ENCODE results near the gene ATF2.

Gene ATF2, protein sequence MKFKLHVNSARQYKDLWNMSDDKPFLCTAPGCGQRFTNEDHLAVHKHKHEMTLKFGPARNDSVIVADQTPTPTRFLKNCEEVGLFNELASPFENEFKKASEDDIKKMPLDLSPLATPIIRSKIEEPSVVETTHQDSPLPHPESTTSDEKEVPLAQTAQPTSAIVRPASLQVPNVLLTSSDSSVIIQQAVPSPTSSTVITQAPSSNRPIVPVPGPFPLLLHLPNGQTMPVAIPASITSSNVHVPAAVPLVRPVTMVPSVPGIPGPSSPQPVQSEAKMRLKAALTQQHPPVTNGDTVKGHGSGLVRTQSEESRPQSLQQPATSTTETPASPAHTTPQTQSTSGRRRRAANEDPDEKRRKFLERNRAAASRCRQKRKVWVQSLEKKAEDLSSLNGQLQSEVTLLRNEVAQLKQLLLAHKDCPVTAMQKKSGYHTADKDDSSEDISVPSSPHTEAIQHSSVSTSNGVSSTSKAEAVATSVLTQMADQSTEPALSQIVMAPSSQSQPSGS

DNA sequence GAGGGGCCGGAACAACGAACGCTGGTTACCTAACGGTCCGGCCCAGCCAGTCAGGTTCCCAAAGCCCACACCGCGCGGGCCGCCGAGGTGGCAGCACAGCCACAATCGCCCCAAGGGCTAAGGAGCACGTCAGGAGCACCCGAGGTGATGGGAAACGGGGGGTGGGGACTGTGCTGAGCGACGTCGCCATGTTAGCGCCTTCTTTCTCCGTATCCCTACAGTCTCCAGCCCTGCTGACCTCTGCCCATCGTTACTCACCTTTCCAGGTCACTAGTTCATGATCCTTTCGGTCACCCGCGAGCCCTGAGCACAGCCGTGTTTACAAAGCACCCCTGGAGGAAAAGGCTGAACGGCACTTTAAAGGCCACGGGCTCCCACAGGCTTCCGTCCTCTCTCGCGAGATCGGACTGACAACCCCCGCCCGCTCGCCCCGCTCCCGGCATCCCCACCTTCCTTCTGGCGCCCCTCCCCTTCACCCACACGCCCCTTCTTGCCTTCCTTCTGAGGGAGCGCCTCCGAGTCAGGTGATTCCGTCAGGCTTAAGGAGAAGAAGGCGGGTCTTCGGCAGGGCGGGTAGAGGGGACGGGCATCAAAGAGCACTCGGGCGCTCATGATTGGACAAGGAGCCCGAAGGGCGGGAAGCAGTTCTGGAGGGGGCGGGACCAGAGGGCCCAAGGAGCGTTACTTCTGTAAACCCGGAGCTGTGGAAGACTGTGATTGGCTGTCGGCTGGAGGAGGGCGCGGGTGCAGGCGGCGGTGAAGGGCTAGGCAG, at the start of gene ATF2:
Gene ATF2, minus strand, starts transcription at position 412 of the 772 bp plus-strand sequence. CDS start 31,760 bp downstream, outside the sequence.
- DNase-seq (ENCODE audit: low read depth in 1 of 2, low spot score in 1 of 2) = peak; percentile 55 to 99
- in situ Hi-C loops (cut with HindIII; ENCODE audit: low pct_unique_long_range_greater_than_20kb, low sequenced_read_pairs) = no loop called here
- no peak for TF ChIP-seq JUND (IDR thresholded peaks at IDR 0.05; ENCODE audit: low read depth)

DNA sequence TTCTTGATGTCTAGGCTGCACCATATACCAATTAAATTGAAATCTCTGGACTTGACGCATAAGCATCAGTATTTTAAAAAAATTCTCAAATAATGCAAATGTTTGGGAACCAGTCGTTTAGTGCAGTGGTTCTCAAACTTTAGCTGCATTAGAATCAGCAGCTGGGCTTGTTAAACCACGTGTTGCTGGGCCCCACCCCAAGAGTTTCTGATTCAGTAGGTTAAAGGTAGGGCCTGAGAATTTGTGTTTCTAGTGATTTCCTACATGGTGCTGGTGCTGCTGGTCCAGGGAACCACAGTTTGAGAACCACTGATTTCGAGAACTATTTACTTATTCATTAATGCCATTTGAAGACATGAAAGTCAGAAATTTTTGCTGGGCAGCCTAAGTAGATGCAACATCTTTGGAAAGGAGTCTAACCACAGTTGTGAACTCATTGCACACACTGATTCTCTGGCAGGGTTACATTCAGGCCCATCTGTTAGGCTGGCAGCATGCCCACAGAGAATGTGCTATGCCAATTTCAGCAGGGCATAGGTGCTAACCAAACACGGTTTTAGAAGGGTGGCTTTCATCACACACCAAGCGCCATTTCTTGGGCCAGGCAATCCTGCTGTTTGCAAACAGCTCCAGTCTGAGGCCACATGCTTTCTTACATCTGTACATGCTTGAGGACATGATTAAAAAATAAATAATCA, 39.9 kb upstream of the ATF2 start:
- DNase-seq (ENCODE audit: low read depth in 1 of 2, low spot score in 1 of 2) = no peak
- no peak for TF ChIP-seq JUND (IDR thresholded peaks at IDR 0.05; ENCODE audit: low read depth)
- in situ Hi-C loops (cut with HindIII; ENCODE audit: low pct_unique_long_range_greater_than_20kb, low sequenced_read_pairs) = no loop called here

DNA sequence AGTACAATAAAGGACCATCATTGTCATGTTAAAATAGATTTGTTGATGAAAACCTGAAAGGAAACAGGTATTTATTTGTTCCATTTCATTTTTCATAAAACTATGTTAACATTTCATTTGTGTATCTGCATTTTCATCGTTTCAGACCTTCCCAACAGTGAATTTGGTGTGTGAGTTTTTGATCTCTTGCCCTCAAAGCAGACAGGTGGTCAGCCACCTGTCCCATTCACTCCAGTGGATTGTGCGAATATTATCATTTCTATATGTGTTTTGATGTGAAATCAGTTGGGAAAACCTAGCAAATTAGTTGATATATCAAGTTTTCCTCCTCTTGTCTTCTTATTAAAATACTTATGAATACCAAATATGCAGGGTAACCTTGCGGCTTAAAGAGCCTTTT, 38.9 kb upstream of the ATF2 start:
- TF ChIP-seq JUND (IDR thresholded peaks at IDR 0.05; ENCODE audit: low read depth) = no peak
- DNase-seq (ENCODE audit: low read depth in 1 of 2, low spot score in 1 of 2) = no peak
- in situ Hi-C loops (cut with HindIII; ENCODE audit: low pct_unique_long_range_greater_than_20kb, low sequenced_read_pairs) = no loop called here

DNA sequence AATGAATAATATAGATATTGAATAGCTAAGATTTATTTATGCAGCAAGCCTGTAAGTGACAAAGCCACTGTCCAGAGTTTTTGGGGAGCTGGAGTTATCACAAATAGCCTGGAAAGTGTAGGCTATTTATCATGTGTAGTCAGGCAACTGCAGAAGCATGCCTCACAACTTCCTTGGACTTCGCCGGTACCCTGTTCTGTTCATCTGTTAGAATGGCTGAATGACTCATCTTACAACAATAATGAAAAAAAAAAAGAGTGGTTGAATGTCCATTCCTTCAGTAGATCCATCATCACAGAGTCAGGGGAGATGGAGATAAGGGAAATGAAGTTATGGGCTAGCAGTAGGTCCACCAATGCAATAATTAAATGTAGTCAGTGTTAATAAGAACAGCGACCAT, 37.5 kb upstream of the ATF2 start:
- in situ Hi-C loops (cut with HindIII; ENCODE audit: low pct_unique_long_range_greater_than_20kb, low sequenced_read_pairs) = no loop called here
- no peak for TF ChIP-seq JUND (IDR thresholded peaks at IDR 0.05; ENCODE audit: low read depth)
- DNase-seq (ENCODE audit: low read depth in 1 of 2, low spot score in 1 of 2) = no peak

DNA sequence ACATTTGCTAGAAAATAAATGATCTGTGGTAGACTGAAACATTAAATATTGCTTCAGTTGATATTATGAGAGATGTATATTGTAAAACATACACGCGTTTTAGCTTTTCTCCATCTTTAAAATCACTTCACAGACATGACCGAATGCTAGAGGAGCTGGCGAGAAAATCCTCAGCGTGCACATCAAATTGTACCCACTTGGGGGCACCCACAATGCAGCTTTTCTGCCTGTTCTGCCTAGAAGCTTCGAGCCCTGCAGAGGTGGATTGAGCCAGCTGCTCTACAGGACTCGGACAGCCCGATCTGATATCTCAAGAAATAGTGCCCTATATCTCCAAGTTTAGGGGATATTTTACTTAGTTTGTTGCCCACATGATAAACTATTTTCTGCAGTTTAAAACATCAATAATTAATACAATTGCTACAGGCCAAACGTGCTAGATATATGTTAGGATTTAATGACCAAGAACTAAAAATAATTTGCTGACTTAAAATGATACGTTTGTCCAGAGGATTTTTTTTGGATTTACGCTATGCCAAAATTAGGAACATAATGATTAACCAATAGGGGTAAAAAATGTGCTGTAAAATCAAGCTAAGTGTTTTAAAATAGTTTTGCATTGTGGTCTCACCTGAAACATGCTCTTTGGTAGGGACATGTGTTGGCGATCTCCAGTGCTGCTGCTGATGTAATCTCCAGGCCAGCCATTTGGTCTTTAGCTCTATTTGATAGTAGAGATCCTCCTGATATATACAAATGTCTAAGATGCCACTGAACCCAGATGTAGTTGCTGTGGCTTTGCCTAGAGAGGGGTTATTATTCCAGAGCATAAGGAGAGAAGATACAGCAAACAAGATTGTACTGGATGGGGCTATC, 35.9 kb upstream of the ATF2 start:
- in situ Hi-C loops (cut with HindIII; ENCODE audit: low pct_unique_long_range_greater_than_20kb, low sequenced_read_pairs) = no loop called here
- no peak for TF ChIP-seq JUND (IDR thresholded peaks at IDR 0.05; ENCODE audit: low read depth)
- peak; percentile 7 to 69 for DNase-seq (ENCODE audit: low read depth in 1 of 2, low spot score in 1 of 2)

DNA sequence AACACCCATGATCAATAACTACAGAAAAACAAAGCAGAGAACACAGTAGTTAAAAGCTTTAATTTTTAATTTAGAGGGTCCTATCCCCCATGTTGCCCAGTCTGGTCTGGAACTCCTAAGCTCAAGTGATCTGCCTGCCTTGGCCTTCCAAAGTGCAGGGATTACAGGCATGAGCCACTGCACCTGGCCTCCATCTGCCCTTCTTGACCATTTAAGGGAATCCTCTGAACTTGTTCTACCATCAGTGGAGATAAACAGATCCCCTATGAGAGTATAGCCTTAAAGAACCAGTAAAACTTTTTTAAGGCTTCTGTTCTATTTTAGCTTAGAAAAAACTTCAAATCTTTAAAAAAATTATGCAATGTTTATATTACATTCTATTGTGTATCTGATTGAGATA, 27.0 kb upstream of the ATF2 start:
- no peak for TF ChIP-seq JUND (IDR thresholded peaks at IDR 0.05; ENCODE audit: low read depth)

DNA sequence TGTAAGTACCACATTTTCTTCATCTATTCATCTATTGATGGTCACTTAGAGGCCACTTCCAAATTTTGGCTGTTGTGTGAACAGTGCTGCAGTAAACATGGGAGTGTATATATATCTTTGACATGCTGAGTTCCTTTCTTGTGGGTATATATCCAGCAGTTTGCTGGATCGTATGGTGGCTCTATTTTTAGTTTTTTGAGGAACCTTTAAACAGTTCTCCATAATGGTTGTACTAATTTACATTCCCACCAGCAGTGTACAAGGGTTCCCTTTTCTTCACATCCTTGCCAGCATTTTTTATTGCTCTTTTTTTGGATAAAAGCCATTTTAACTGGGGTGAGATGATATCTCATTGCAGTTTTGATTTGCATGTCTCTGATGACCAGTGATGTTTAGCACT, 20.8 kb upstream of the ATF2 start:
- TF ChIP-seq JUND (IDR thresholded peaks at IDR 0.05; ENCODE audit: low read depth) = no peak
- in situ Hi-C loops (cut with HindIII; ENCODE audit: low pct_unique_long_range_greater_than_20kb, low sequenced_read_pairs) = no loop called here
- DNase-seq (ENCODE audit: low read depth in 1 of 2, low spot score in 1 of 2) = no peak

More for the DNA sequence above, 27.0 kb upstream of the ATF2 start:
- in situ Hi-C loops (cut with HindIII; ENCODE audit: low pct_unique_long_range_greater_than_20kb, low sequenced_read_pairs) = no loop called here
- no peak for DNase-seq (ENCODE audit: low read depth in 1 of 2, low spot score in 1 of 2)

DNA sequence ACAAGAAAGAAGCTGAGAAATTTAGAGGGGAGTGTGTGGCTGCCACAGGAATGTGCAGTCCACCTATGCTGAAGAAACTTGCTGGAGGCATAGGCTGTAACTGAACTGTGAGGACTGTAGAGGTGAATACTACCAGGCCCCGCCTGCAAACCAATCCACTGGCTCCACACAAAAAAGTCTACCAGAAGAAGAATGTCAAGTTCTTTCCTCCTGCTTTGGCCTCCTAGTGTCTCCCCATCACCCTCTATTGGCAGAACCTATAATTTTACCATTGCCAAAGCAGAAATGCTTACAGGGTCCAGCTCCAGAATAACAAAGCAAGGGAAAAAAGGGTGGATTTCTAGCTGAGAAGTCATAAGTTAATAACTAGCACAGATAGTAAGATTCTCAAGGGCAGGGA, 19.4 kb upstream of the ATF2 start:
- no peak for TF ChIP-seq JUND (IDR thresholded peaks at IDR 0.05; ENCODE audit: low read depth)
- peak in 1 of 2 experiments; percentile 73 for DNase-seq (ENCODE audit: low read depth in 1 of 2, low spot score in 1 of 2)
- in situ Hi-C loops (cut with HindIII; ENCODE audit: low pct_unique_long_range_greater_than_20kb, low sequenced_read_pairs) = no loop called here

DNA sequence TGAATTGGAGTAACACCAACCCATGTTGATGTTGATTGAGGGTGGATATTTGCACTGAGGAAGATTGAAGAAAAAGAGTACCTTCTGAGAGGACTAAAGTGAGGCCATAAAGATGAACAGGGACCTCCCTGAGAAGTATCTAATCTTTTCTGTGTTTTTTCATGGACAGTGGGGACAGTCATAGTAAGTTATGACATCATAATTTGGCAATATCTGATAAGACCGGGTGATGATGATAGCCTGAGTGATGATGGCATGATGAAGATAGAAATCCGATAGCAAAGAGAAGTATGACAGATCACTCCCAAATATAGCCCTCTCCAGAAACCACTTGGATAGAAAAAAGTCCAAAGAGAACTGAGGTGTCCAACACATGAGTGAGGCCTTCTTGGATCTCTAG, 15.7 kb upstream of the ATF2 start:
- no peak for TF ChIP-seq JUND (IDR thresholded peaks at IDR 0.05; ENCODE audit: low read depth)
- in situ Hi-C loops (cut with HindIII; ENCODE audit: low pct_unique_long_range_greater_than_20kb, low sequenced_read_pairs) = no loop called here
- no peak for DNase-seq (ENCODE audit: low read depth in 1 of 2, low spot score in 1 of 2)

DNA sequence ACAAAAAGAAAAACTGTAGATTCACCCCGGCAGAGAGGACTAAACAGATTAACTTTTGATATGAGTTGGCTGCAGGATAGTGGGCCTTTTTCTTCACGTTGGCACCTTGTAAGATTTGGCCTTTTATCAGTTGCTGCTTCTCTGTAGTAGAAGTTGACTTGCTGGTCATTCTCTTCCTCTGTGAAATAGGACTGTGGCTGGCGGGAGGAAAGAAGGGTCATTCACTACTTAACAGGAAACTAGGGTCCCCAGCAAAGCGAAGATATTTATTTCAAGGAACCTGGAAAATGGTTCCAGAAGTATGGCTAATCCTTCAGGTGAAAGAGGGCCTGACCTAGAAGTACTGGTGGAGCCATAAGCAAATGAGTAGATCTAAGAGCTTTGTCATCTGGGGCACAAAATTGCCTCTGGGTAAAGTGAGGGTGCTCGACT, 13.9 kb upstream of the ATF2 start:
- in situ Hi-C loops (cut with HindIII; ENCODE audit: low pct_unique_long_range_greater_than_20kb, low sequenced_read_pairs) = no loop called here
- DNase-seq (ENCODE audit: low read depth in 1 of 2, low spot score in 1 of 2) = no peak
- no peak for TF ChIP-seq JUND (IDR thresholded peaks at IDR 0.05; ENCODE audit: low read depth)

DNA sequence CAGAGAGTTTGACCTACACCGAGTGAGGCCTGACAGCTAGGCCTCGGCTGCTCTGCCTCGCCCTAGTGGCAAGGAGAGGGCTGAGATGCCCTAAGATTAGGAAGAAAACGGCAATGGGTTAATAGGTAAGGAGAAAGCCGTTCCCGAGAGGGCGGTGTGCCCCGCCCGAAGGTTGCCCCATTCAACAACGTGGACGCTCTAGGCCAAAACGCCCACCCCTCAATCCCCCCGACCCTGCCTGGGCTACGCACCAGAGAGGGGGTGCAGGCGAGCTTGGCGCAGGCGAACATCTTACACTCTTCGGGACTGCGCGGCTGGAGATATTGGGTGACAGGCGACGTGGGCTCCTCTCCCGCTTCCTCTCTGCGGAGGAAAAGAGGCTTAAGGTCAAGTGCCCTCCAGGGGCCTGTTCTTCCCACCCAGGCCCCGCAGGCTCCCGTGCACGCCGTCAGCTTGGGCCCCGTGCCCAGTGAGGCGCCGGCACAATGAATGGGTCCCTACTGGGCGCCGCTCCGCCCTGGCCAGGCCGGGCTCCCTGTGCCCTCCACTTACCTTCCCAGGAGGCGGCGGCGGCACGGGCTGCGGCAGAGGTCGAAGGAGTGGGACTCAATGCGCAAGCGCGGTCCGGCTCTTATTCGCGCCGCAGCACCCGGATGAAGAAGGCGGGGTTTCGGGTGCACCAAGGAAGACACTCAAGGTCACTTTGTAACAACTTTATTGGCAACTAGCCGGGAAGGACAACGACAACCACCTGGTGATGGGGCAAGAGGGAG, 13.3 kb upstream of the ATF2 start, which contains the start of gene ATP5MC3:
Gene ATP5MC3, minus strand, starts transcription at position 607 of the 773 bp plus-strand sequence. Its CDS starts 317 bp downstream, at position 290.
- DNase-seq (ENCODE audit: low read depth in 1 of 2, low spot score in 1 of 2) = peak; percentile 77 to 96
- in situ Hi-C loops (cut with HindIII; ENCODE audit: low pct_unique_long_range_greater_than_20kb, low sequenced_read_pairs) = no loop called here
- TF ChIP-seq JUND (IDR thresholded peaks at IDR 0.05; ENCODE audit: low read depth) = no peak
